ENCODE data around the gene KCNC4. TPM values are rescaled to one million over a fixed set of nuclear protein-coding genes. Genes with fewer than 3 reads are reported as not detected.

Gene KCNC4
- total and polyA plus RNA-seq, 2 of the 13 experiments (the other 11 are each of a cell fraction or from before 2014, with no cell fraction given) = 0.24 to 0.66 TPM

GRCh38 chr1:110190282-110190929 is 19.7 kb upstream of the KCNC4 start:
- no peaks in the 10 kb centered on the region for H3K4me1 ChIP-seq (ENCODE audit: insufficient read depth, low read length)
- no peak overlapping the region for H2AFZ ChIP-seq (ENCODE audit: low read length)
- no TSS peak for BruUV-seq (replicated peaks)
- intact Hi-C loops (cut with micrococcal nuclease; ENCODE audit: unreplicated experiment) = no loop called here
- H3K27me3 ChIP-seq (ENCODE audit: control insufficient read depth in 1 of 2, insufficient read depth in 2 of 2, low read length in 2 of 2) = peaks cover 11 to 53% of the 10 kb centered on the region in 2 experiments; a peak in 4 of 5 replicates
- in situ Hi-C loops (cut with HindIII; ENCODE audit: extremely low pct_ligation_motif_present, low pct_unique_long_range_greater_than_20kb) = no loop called here
- CTCF ChIA-PET (ENCODE audit: low intra/inter-chr PET ratio, low total read pairs) = no interaction called here
- no peak for ATAC-seq
- POLR2A ChIA-PET = no interaction called here
- H3K79me2 ChIP-seq (ENCODE audit: insufficient read depth, low read length) = no peaks in the 10 kb centered on the region
- H3K4me2 ChIP-seq (ENCODE audit: low read depth, low read length) = no peak overlapping the region
- FAIRE-seq = no peak
- no peaks in the 10 kb centered on the region for H4K20me1 ChIP-seq (ENCODE audit: insufficient read depth, low read length)
- DNase-seq (ENCODE audit: low spot score) = no peak
- H3K9ac ChIP-seq (ENCODE audit: insufficient read depth, low read depth, low read length) = no peak overlapping the region
- H3K4me3 ChIP-seq (replicated peaks in 1 of 3; ENCODE audit: insufficient read depth in 1 of 3, low read depth in 2 of 3, low read length in 3 of 3) = no peak overlapping the region
- no peaks in the 10 kb centered on the region for H3K36me3 ChIP-seq (replicated peaks in 1 of 2; ENCODE audit: control insufficient read depth in 1 of 2, insufficient read depth in 2 of 2, low read length in 2 of 2)
- H3K27ac ChIP-seq (ENCODE audit: extremely low read length, insufficient read depth, low read length) = no peak overlapping the region
- 0% methylated on average over 7 of the region's 8 CpGs for WGBS (ENCODE audit: low lambda C conversion rate)
- no peak for TF ChIP-seq AHDC1 (CRISPR knock-in tag; IDR thresholded peaks at IDR 0.05; ENCODE audit: borderline replicate concordance)
- no peaks in the 10 kb centered on the region for H3K9me3 ChIP-seq (ENCODE audit: low read length)
